SK-N-SH treated with all-trans-retinoic acid at 6 μM for 48 hours (cell line): ENCODE results near the gene CENPB.
A peak's percentile ranks its signal among the peaks of the same experiment; 100 is the strongest.

Experiments used
- ATAC-seq: fragments of 200-7000 bp; cut with Tn5 transposase; 3 replicates; pipeline ENCODE4 v1.9.1; 2020; ENCODE audit warnings: mild to moderate bottlenecking, moderate library complexity
- BACH2 ChIP-seq: fragments of 250-450 bp; sonication (Bioruptor Pico); IDR thresholded peaks from 2 replicates; pipeline ENCODE4 v1.9.0; 2021; ENCODE audit warnings: mild to moderate bottlenecking, borderline replicate concordance
- CSDC2 ChIP-seq: fragments of 250-450 bp; sonication (Bioruptor Pico); IDR thresholded peaks from 2 replicates; pipeline ENCODE4 v1.5.0; 2020; ENCODE audit warnings: mild to moderate bottlenecking, moderate library complexity
- ESRRG ChIP-seq: fragments of 250-450 bp; sonication (Bioruptor Pico); IDR thresholded peaks from 2 replicates; pipeline ENCODE4 v1.6.1; 2021; ENCODE audit warnings: mild to moderate bottlenecking
- ISL1 ChIP-seq: fragments of 250-450 bp; sonication (Bioruptor Pico); IDR thresholded peaks from 2 replicates; pipeline ENCODE4 v2.1.2; 2022; ENCODE audit warnings: mild to moderate bottlenecking, moderate library complexity
- OSR1 ChIP-seq: fragments of 250-450 bp; sonication (Bioruptor Pico); IDR thresholded peaks from 2 replicates; pipeline ENCODE4 v1.8.0; 2022; ENCODE audit warnings: moderate library complexity, mild to moderate bottlenecking, inconsistent platforms
- PPARA ChIP-seq: fragments of 250-450 bp; sonication (Bioruptor Pico); IDR thresholded peaks from 2 replicates; pipeline ENCODE4 v1.5.0; 2020; ENCODE audit warnings: mild to moderate bottlenecking, borderline replicate concordance
- RARB ChIP-seq: fragments of 250-450 bp; sonication (Bioruptor Pico); IDR thresholded peaks from 2 replicates; pipeline ENCODE4 v1.8.0; 2021; ENCODE audit warnings: mild to moderate bottlenecking, moderate library complexity
- SNAI2 ChIP-seq: fragments of 250-450 bp; sonication (Bioruptor Pico); IDR thresholded peaks from 2 replicates; pipeline ENCODE4 v1.5.0; 2020; ENCODE audit warnings: mild to moderate bottlenecking, moderate library complexity
- TCF4 ChIP-seq: fragments of 250-450 bp; sonication (Bioruptor Pico); IDR thresholded peaks from 2 replicates; pipeline ENCODE4 v1.8.0; 2021; ENCODE audit warnings: mild to moderate bottlenecking, moderate library complexity, borderline replicate concordance
- TOX ChIP-seq: fragments of 250-450 bp; sonication (Bioruptor Pico); IDR thresholded peaks from 2 replicates; pipeline ENCODE4 v1.8.0; 2021; ENCODE audit warnings: mild to moderate bottlenecking, moderate library complexity, borderline replicate concordance
- ZC3H10 ChIP-seq: fragments of 250-450 bp; sonication (Bioruptor Pico); IDR thresholded peaks from 2 replicates; pipeline ENCODE4 v1.5.1; 2021; ENCODE audit warnings: mild to moderate bottlenecking, moderate library complexity
- ZFP30 ChIP-seq: fragments of 450-650 bp; formaldehyde crosslinking; IDR thresholded peaks from 2 replicates; pipeline ENCODE4 v1.5.0; 2022; ENCODE audit warnings: mild to moderate bottlenecking, moderate library complexity
- ZNF565 ChIP-seq: fragments of 450-650 bp; formaldehyde crosslinking; conservative IDR thresholded peaks from 2 replicates; pipeline ENCODE4 v1.5.0; 2020; ENCODE audit warnings: low read depth, mild to moderate bottlenecking, moderate library complexity
- ZNF70 ChIP-seq: fragments of 450-650 bp; formaldehyde crosslinking; IDR thresholded peaks from 2 replicates; pipeline ENCODE4 v1.5.0; 2020; ENCODE audit warnings: mild to moderate bottlenecking, moderate library complexity
- ZNF8 ChIP-seq: fragments of 450-650 bp; formaldehyde crosslinking; IDR thresholded peaks from 2 replicates; pipeline ENCODE4 v1.5.0; 2020; ENCODE audit warnings: mild to moderate bottlenecking, moderate library complexity
- TF ChIP-seq, protein P1 (sequence below): fragments of 250-450 bp; sonication (Bioruptor Pico); IDR thresholded peaks from 2 replicates; pipeline ENCODE4 v1.5.1; 2021; ENCODE audit warnings: mild to moderate bottlenecking, moderate library complexity
- TF ChIP-seq, protein P2 (sequence below): fragments of 250-450 bp; sonication (Bioruptor Pico); IDR thresholded peaks from 2 replicates; pipeline ENCODE4 v1.8.0; 2021; ENCODE audit warnings: low read depth, mild to moderate bottlenecking, moderate library complexity, borderline replicate concordance
- TF ChIP-seq, protein P3 (sequence below): fragments of 250-450 bp; sonication (Bioruptor Pico); IDR thresholded peaks from 2 replicates; pipeline ENCODE4 v1.5.0; 2020; ENCODE audit warnings: mild to moderate bottlenecking, moderate library complexity

The CENPB gene

DNA sequence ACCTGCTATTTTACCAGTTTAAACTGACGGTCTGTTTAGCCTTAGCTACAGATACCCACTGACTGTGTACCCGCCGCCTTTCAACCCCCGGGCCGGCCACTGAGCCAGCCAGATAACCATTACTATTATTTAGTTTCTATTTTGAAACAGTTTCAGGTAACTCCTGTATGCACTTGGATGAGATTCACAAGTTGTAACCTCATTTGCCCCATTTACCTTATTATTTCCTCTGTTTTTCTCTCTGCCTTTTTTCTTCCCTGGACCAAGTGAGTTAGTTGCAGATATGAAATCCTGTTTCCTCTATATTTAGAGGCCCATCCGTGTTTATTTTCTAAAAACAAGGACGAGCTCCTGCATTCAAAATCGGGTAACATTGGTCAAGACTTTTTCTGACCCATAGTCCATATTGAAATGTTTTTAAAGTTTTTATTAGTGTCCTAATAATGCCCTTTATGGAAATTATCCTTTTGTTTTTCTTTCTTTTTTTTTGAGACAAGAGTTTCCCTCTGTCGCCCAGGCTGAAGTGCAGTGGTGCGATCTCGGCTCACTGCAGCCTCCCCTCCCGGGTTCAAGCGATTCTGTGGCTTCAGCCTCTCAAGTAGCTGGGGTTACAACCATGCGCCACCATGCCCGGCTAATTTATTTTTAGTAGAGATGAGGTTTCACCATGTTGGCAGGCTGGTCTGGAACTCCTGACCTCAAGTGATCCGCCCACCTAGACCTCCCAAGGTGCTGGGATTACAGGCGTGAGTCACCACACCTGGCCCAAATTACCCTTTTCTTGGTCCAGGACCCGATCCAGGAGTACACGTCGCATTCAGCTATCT lies 34.6 kb upstream of the CENPB start (continued):
- TF ChIP-seq, protein P1, sequence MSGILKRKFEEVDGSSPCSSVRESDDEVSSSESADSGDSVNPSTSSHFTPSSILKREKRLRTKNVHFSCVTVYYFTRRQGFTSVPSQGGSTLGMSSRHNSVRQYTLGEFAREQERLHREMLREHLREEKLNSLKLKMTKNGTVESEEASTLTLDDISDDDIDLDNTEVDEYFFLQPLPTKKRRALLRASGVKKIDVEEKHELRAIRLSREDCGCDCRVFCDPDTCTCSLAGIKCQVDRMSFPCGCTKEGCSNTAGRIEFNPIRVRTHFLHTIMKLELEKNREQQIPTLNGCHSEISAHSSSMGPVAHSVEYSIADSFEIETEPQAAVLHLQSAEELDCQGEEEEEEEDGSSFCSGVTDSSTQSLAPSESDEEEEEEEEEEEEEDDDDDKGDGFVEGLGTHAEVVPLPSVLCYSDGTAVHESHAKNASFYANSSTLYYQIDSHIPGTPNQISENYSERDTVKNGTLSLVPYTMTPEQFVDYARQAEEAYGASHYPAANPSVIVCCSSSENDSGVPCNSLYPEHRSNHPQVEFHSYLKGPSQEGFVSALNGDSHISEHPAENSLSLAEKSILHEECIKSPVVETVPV (CRISPR knock-in tag), result no peak
- TF ChIP-seq ZNF8 (CRISPR knock-in tag) (no peak), OSR1 (no peak), ISL1 (CRISPR knock-in tag) (no peak), ZFP30 (CRISPR knock-in tag) (no peak)
- TF ChIP-seq, protein P2, sequence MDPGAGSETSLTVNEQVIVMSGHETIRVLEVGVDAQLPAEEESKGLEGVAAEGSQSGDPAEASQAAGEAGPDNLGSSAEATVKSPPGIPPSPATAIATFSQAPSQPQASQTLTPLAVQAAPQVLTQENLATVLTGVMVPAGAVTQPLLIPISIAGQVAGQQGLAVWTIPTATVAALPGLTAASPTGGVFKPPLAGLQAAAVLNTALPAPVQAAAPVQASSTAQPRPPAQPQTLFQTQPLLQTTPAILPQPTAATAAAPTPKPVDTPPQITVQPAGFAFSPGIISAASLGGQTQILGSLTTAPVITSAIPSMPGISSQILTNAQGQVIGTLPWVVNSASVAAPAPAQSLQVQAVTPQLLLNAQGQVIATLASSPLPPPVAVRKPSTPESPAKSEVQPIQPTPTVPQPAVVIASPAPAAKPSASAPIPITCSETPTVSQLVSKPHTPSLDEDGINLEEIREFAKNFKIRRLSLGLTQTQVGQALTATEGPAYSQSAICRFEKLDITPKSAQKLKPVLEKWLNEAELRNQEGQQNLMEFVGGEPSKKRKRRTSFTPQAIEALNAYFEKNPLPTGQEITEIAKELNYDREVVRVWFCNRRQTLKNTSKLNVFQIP (CRISPR knock-in tag), result no peak

DNA sequence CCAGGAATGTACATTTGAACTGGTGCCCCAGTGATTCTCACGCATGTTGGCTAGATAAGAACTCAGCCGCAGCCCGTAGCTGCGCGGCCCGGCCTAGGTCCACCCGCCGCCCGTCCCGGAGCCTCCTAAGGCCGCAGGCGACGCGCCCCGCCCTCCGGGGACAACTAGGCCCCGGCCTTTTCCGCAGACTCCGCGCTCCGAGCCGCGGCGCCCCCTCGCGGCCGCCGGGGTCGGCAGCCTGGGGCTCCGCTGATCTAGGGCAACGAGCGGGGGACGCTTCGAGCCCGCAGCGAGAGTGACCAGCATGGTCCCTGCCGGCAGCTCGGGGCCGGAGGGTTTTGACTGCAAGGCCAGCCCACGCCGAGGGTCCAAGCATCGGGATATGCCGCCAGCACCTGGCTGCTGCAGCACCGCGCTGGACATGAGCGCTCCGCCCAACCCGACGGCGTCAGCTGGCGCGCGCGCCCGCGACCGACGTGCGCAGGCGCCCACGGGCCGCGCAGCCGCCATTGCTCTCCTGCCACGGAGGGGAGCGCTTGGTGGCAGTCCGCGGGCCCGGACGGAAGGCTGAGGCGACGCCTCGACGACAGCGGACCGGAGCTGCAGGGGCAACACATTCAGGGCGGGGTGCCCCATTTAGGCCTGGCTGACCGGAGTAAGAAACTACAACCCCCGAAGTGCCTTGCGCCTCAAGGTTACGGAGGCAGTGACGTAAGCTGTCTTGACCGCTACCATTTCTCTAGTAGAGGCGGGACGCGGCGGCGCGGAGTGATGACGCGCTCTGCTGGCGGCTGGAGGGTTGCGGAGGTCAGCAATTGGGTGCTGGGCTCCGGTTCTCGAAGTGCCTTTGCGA lies 33.7 kb upstream of the CENPB start, which contains the start of gene AP5S1:
TSS of gene AP5S1 (plus strand) at position 500 of the 853 bp plus-strand sequence. CDS start 1,571 bp downstream, outside the sequence.
- no peak for TF ChIP-seq ZNF565 (CRISPR knock-in tag)
- TF ChIP-seq CSDC2 (CRISPR knock-in tag), result 0 out of 2 replicates have a peak, but pooled peaks have one; percentile 49
- TF ChIP-seq, all 23 proteins: peak for 1
- ATAC-seq, result peak; percentile 88

DNA sequence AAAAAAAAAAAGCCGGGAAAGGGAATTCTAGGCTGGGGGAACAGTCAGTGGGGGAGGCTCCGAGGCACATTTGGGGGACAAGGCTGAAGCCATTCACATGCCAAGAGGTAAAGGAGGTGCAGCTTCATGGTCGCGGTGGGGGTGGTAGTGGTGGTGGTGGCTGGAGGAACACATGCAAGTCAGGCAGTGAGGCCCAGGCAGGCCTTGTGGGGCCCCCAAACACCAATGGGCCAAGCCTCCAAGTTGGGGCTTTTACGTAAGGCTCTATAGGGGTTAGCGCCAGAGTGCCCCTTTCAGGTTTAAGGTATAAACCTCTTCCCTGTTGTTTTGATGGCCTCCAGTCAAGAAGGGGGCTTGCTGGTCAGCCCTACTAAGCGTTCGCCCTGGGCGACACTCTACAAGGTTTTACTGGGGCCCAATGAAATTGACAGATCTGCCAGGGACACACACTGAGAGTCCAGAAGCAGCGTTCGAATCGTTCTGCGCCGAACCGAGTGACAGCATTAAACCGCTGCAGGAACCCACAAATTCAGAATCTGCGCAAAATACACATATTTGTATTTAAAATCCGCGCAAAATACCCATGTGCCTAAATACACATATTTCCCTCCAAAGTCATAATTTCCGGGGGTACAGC lies 33.0 kb upstream of the CENPB start:
- TF ChIP-seq RARB (no peak), CSDC2 (CRISPR knock-in tag) (no peak), SNAI2 (CRISPR knock-in tag) (no peak)
- TF ChIP-seq, protein P2 (CRISPR knock-in tag), result no peak
- TF ChIP-seq, all 23 proteins: peak for 0
- no peak for ATAC-seq

DNA sequence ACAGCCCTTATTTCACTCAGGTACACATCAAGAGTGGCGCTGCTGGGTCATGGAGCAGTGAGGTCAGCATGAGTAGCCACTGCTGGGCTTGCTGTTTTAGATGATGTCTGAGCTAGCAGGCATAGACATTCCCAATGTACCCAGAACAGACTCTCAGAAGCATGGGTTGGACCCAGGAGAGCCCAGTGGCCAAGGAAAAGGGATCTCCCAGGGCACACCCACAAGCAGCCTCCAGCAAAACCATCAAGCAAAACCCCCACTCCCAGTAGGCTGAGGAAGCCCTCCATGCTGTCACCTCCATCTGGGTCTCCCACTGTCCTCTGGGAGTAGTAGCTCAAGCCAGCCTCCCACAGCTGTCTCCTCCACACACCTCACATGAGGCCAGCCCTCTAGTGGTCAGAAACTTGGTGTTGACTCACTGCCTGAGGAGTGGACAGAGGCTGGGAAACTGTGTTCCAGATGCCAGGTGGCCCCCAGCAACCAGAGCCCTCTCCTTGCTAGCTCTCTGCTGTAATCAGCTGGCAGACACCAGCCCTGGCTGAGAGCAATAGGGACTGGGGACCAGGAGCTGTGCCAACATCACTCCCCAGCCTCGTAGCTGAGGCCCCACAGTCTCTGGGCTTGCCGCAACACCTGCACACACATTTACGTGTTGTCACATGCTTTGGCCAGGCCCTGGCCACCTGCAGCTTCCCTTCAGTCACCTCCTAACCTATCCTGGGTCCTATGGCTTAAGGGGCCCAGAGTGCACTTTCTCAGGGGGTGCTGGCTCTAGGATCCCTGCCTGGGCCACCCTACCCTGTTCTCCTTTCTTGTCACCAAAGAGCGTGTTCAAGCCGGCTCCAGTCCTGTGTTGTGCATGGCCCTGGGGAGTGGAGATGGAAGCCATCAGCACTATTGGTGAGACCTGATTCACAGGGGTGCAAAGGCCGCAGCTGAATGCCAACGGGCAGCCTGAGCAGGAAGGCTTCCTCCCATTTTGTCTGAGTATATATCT lies 31.9 kb upstream of the CENPB start:
- peak; percentile 85 for ATAC-seq
- TF ChIP-seq RARB (no peak), ZNF8 (CRISPR knock-in tag) (no peak), BACH2 (CRISPR knock-in tag) (no peak), ZNF565 (CRISPR knock-in tag) (no peak), ESRRG (CRISPR knock-in tag) (no peak), CSDC2 (CRISPR knock-in tag) (no peak), ZC3H10 (no peak), ZNF70 (CRISPR knock-in tag) (no peak; the same call in 1 of the 2 replicates), SNAI2 (CRISPR knock-in tag) (no peak), TOX (no peak), TCF4 (CRISPR knock-in tag) (peak; percentile 63; the same call in 1 of the 2 replicates), PPARA (CRISPR knock-in tag) (no peak)
- TF ChIP-seq, protein P1 (CRISPR knock-in tag), result no peak
- TF ChIP-seq, protein P2 (CRISPR knock-in tag), result no peak
- TF ChIP-seq, protein P3, sequence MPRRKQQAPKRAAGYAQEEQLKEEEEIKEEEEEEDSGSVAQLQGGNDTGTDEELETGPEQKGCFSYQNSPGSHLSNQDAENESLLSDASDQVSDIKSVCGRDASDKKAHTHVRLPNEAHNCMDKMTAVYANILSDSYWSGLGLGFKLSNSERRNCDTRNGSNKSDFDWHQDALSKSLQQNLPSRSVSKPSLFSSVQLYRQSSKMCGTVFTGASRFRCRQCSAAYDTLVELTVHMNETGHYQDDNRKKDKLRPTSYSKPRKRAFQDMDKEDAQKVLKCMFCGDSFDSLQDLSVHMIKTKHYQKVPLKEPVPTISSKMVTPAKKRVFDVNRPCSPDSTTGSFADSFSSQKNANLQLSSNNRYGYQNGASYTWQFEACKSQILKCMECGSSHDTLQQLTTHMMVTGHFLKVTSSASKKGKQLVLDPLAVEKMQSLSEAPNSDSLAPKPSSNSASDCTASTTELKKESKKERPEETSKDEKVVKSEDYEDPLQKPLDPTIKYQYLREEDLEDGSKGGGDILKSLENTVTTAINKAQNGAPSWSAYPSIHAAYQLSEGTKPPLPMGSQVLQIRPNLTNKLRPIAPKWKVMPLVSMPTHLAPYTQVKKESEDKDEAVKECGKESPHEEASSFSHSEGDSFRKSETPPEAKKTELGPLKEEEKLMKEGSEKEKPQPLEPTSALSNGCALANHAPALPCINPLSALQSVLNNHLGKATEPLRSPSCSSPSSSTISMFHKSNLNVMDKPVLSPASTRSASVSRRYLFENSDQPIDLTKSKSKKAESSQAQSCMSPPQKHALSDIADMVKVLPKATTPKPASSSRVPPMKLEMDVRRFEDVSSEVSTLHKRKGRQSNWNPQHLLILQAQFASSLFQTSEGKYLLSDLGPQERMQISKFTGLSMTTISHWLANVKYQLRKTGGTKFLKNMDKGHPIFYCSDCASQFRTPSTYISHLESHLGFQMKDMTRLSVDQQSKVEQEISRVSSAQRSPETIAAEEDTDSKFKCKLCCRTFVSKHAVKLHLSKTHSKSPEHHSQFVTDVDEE, result peak; percentile 71; the same call in 1 of the 2 replicates
